SK-N-MC (cell line): ENCODE results near the gene FLNC.

Experiments used
- EZH2 ChIP-seq: fragments of 200-600 bp; sonication (generic); IDR thresholded peaks from one replicate; pipeline ENCODE4 v1.6.1; 2017; ENCODE audit warnings: antibody characterized with exemption
- FOXP2 ChIP-seq: optimal IDR thresholded peaks from 2 replicates; pipeline ENCODE3; 2011; ENCODE audit warnings: mild to moderate bottlenecking, moderate library complexity; ENCODE audit not compliant: insufficient read depth; ENCODE audit errors: extremely low read length, control extremely low read depth
- POLR2AphosphoS5 ChIP-seq: IDR thresholded peaks from 2 replicates; pipeline ENCODE4 v1.6.1; 2012; ENCODE audit warnings: mild to moderate bottlenecking, low read depth, low read length, borderline replicate concordance

DNA sequence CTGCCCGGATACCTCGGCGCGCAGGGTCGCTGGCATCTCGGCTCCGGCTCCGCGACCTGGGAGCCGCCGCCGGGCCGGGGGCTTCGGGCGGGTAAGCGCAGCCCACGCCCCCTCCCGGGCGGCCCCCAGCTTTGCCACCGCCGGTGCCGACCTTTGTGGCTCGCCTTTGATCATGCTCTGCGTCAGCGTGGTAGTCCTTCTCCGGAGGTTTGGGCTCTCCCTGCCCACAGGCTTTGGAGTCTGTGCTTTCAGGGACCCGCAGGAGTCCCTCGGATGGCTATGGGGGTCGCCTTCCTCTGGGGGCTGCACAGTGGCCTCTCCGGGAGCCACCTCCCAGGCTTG, 39.7 kb downstream of the FLNC start:
- TF ChIP-seq EZH2 (no peak), POLR2AphosphoS5 (no peak), FOXP2 (no peak)
